Activated CD4-positive, CD25-positive, alpha-beta regulatory T cell treated with anti-CD3 and anti-CD28 coated beads, Interleukin-2, amount 50 U/mL, for 24 hours (primary cell): ENCODE measurements around the gene ST8SIA1.
"Not testable (repeated sequence)": the region's sequence is repeated elsewhere in the genome, so short reads cannot be mapped to it uniquely, and the experiment has no call there.

Experiments
- ATAC-seq, 2 donors: fragments of 150-1000 bp; cut with Tn5 transposase; one replicate each; pipeline ENCODE4 v1.10.0; 2021; ENCODE audit warnings: mild to moderate bottlenecking in 1 of 2, moderate library complexity in 1 of 2

ST8SIA1 gene, protein sequence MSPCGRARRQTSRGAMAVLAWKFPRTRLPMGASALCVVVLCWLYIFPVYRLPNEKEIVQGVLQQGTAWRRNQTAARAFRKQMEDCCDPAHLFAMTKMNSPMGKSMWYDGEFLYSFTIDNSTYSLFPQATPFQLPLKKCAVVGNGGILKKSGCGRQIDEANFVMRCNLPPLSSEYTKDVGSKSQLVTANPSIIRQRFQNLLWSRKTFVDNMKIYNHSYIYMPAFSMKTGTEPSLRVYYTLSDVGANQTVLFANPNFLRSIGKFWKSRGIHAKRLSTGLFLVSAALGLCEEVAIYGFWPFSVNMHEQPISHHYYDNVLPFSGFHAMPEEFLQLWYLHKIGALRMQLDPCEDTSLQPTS

DNA sequence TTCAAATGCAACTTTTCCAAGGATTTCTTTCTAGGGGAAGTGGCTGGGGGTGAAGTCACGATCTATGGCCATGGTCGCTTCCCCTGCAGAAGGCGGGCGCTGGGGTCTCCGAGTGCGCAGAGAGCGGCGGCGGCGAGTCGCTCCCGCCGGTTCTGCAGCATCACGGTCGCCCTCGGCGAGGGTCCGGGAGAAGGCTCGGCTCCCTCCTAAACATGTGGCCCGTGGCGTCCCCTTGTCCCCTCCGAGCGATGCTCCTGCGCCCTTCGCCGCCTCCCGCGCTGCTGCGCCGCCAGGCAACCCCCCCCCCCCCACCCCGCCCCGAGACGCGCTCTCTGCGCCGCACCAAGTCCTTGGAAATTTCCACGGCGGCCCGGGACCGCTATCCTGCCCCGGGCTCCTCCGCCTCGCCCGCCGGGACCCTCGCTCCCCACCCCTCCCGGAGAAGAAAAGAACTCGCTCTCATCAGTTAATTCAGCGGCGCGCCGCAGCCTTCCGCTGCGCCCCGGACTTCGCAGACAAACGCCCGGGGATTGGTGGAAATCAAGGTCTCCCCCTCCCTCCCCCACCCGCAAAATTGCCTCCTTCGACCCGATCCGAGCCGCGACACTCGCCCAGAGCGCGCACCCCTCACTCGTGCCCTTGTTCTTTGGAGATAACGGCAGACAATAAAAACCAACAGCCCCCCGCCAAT, at the start of gene ST8SIA1:
ST8SIA1 (minus strand) TSS at position 298 of the 691 bp plus-strand sequence. CDS start 475 bp downstream, outside the sequence.
- ATAC-seq: peak; percentile 36 to 42

DNA sequence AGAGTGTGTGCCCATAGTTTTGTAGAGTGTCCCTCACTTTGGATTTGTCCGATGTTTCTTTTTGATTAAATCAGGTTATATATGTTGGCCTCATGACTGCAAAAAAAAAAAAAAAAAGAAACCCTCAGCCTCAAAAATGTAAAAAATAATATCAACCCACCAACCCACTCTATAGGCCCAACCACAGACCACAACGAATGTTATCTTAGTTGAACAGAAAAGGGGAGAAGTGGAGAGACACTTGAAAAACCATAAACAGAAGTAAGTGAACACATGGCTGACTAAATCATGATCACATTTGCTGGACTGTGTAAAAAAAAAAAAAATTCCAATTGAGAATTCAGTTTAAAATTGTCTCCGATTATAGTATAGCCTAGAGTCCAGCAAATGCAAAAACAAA, 45.5 kb upstream of the ST8SIA1 start:
- no peak for ATAC-seq

DNA sequence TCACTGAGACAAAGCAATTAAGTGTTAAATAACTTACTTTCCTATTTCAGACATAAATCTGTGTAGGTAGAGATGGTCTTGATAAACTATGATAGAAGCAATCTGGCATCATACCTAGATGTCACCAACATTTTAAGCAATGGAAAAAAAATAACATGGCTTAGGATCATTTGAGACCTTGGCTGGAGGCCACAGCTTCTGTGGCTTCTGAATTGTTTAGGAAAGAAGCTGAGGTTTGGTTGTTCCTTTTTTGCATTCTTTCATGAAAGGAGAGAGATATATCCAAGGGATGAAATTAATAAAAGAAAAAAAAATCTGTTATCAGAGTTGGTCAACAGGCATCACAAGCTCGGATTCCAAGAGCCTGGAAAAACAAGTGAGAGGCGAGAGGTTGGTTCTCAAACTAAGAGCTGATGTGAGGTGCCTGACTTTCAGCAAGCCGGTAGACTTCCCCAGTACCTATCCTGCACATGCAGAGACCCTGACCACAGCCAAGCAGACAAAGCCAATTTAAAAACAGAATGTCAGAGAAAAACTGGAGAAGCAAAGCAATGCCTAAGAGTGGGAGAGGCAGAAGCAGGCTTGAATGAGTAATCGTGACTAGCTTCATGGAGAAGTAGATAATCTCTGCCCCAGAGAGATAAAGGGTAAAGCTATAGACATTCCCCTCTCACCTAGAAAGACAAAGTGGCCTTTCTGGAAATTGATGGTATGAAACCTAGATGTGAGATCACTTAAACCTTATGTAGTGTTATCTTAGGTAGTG, 43.4 kb upstream of the ST8SIA1 start:
- no peak for ATAC-seq

DNA sequence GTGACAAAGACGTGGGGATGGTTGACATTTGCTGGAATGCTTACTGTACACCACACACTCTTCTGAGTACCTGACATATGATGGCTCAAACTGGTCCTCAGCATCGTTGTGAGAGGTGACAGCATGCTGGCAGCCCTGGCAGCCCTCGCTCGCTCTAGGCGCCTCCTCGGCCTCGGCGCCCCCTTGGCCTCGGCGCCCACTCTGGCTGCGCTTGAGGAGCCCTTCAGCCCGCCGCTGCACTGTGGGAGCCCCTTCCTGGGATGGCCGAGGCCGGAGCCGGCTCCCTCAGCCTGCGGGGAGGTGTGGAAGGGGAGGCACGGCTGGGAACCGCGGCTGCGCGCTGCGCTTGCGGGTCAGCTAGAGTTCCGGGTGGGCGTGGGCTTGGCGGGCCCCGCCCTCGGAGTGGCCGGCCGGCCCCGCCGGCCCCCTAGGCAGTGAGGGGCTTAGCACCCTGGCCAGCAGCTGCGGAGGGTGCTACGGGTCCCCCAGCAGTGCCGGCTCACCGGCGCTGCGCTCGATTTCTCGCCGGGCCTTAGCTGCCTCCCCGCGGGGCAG, 42.2 kb upstream of the ST8SIA1 start:
- not testable (repeated sequence) for ATAC-seq

DNA sequence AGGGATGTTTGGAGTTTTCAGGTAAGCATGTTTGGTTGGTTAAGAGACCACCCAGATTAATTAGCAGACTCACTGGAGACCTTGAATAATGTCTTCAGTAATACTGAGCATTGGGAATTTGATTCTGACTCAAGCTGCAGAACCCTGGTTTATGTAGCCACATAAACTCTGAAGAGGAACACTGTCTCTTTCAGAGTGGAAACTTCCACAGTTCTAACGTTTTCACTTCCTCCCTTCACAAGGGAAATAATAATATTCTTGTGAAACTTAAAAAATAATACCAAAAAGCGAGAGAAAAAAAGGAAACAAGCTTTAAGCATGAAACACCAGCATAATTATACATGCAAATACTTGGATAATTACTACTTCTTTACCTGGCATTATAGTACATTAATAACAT, 40.0 kb upstream of the ST8SIA1 start:
- ATAC-seq: no peak

DNA sequence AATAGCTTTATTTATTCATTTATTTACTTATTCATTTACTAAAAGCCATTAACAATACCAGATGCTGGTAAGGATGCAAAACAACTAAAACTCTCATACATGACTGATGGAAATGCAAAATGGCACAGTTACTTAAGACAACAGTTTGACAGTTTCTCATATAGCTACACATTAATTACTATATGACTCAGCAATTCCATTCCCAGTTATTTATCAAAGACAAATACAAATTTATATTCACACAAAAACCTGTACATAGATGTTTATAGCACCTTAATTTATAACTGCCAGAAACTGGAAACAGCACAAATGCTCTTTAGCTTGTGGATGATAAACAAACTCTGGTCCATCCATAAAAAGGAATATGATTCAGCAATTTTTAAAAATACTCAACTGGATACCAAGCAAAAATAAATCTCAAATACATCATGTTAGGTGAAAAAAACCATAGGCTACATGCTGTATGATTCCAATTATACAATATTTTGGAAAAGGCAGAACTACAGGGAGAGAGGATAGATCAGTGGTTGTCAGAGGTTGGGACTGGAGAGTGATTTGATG, 37.9 kb upstream of the ST8SIA1 start:
- no peak for ATAC-seq

DNA sequence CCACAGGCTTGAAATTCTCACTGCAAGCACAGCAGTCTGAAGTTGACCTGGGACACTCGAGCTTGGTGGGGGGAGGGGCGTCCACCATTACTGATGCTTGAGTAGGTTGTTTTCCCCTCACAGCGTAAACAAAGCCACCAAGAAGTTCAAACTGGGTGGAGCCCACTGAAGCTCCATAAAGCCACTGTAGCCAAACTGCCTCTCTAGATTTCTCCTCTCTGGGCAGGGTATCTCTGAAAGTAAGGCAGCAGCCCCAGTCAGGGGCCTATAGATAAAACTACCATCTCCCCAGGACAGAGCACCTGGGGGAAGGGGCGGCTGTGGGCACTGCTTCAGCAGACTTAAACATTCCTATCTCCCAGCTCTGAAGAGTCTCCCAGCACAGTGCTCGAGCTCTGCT, 31.7 kb upstream of the ST8SIA1 start:
- ATAC-seq: no peak

DNA sequence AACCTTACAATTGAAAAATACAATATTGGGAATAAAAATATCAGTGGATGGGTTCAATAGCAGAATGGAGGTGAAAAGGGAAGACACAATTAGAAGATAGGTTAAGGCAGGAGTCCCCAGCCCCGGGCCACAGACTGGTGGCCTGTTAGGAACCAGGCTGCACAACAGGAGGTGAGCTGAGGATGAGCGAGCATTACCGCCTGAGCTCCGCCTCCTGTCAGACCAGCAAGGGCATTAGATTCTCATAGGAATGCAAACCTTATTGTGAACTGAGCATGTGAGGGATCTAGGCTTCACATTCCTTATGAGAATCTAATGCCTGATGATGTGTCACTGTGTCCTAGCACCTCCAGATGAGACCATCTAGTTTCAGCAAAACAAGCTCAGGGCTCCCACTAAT, 27.3 kb upstream of the ST8SIA1 start:
- no peak for ATAC-seq

DNA sequence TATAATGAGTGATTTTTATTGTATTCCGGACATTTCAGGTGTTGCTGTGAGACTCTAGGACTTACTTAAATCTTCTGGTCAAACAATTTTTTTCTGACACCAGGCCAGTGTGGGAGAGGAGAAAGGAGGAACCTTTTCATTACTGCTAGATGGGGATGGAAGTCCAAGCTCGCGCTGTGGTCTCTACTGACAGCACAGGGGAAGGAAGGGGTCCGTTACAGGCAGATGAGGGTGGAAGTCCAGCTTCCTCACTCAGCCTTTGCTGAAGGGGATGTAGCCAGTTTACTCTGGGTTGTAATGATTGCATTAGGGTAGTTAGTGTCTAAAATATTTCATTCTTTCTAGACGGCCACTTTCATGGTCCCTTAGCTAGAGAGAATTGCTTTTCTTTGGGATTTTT, 26.3 kb upstream of the ST8SIA1 start:
- ATAC-seq: no peak

DNA sequence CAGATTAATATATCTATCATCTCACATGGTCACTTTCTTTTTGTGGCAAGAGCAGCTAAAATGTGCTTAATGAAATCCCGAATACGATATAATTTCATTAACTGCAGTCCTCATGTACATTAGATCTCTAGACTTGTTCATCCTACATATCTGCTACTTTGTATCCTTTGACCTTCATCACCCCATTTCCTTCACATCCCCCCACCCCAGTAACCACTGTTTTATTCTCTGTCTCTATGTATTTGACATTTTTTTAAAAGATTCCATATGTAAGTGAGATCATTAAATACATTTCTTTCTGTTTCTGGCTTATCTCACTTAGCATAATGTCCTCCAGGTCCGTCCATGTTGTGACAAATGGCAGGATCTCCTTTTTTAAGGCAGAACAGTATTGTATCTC, 23.0 kb upstream of the ST8SIA1 start:
- no peak for ATAC-seq

DNA sequence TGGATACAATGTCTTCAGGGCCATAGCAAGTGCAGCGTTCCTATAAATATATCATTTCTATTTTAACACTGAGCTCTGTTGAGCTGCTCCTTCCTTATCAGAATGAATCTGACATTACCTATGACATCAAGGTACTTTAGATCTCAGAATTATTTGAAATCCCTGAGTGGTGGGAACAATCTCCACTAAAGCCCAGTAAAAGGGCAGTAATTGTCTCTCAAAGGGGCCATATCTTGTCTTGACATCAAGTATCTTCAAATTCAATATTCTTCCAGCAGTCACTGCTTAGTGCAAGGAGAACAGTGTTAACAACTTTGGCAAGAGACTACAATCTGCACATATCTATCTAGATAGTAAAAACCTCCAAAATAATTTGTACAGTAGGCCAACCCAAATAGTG, 21.7 kb upstream of the ST8SIA1 start:
- ATAC-seq: no peak

DNA sequence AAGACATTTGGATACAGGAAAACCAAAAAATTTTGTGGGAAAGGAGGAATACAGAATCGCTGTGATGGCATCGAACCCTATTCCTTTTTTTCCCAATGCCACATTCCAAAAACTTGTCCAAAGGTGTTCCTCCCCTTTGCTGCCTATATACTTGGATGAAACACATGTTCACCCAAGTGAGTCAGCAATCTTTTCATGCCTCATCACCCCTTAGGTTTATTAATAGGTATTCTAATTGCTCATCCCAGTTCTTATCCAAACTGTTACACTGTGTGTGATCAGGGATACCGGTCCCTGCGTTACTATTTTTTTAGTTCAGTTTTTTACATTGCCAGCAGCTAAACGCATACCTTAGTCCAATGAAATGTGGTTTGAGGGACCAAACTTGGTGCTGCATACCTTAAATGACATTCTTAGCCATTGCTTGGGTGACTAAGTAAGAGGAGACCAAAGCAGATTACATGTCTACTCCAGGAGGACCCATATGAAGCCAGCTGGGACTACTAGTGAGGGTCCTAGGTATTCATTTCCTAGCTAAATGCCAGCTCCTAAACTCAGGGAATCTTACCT, 20.6 kb upstream of the ST8SIA1 start:
- ATAC-seq: no peak

DNA sequence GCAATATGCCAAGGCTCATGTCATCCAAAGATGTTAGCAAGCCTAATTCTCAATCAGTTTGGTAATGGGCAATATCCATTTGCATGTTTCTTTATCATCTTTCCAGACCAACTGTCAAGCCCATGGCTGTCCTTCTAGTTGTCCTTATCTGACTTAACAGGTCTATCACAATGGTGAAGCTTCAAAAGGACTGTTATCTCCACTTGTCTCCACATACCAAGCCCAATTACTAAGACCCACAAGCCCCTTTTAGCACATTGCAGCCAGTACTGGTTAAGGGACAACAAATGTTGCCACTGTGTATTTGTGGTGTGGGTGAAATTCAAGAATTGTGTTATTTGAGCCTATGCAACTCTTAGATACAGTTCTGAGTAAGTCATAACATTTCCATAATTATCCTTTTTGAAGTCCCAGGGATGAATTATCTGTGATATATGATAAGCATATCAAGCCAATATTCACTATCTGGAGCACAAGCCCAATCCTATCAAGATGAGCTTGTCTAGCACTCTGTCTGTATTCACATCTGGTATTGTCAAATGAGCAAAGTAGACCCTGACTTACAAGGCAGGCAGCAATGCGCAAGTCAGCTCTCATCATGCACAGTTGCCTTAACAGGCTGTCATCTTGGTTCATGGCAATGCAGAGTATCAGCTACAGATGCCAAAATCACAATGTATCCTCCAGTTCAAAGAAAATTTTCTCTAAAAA, 19.3 kb upstream of the ST8SIA1 start:
- no peak for ATAC-seq

DNA sequence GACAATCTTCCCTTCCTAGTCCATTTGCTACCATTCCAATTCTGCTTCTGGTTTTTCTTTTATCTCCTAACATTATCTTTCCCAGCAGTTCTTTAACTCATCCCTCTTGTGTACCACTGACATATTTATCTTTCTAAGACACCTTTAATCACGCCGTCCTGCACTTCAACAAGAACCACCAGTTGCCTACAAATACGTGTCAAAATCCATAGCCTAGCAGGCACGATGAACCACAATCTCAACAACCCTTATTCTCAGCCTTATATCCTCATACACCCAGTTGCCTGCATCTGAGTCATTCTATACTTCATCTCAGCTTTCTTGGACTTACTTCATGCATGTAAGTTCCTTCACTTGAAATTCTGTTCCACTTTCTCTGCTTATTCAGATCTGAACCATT, 16.4 kb upstream of the ST8SIA1 start:
- no peak for ATAC-seq

DNA sequence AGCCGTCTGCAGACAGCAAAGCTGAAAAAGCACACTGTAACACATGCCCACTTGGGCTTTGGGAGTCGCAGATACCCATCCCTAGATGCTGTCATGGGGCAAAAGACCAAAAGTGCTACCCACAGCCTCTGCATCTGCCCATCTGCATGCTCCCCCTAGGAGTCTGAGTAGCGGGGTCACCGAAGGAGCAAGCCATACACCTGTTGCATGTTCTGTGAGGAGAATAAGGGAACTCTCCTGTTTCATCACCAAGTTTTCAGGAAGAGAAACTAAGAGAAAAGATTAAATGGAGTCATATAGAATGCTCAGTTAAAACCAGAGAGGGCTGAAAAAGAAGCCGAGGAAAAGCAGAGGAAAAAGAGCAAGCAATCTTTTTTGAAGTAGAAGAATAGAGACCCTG, 13.7 kb upstream of the ST8SIA1 start:
- ATAC-seq: no peak

DNA sequence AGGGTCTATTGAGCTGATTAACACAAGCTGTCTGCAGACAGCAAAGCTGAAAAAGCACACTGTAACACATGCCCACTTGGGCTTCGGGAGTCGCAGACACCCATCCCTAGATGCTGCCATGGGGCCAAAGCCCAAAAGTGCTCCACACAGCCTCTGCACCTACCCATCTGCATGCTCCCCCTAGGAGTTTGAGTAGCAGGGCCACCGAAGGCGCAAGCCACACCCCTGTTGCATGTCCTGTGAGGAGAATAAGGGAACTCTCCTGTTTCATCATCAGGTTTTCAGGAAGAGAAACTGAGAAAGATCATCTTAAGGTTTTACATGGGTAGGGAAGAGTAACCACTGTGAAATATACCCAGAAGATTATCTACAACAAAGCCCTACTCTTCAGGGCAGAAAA, 5.6 kb upstream of the ST8SIA1 start:
- ATAC-seq: no peak

DNA sequence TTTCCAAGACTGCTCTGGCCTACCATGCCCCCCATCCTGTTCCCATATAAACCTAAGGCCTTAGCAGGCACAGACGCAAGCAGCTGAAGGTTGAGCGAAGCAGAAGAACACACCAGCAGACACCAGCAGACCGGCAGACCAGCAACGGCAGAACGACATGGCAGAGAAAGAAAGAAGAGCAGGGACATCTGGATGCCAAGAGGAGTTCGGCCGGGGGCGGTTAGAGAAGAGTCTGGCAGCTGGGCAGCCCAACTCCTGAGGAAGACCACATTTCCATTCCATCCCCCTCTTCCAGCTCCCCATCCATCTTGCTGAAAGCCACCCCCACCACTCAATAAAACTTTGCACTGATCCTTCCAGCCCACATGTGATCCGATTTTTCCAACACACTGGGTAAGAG, 5.2 kb upstream of the ST8SIA1 start:
- ATAC-seq: no peak

DNA sequence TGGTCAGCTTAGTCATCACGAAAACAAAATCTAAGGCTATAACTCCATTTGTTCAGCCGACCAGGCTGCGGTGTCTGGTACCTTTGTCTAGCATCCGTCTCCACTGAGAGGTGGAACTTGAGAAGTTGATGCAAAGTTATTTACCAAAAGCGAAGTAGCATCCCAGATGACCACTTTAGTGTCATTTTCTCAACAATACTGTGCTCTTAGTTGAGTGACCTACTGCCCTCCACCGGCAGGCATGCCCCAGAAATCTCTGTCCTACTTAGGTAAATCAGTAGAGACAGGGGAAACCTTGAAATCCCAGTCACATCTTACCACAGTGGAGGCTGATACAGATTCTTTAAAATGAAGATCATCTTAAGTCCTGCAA, 1.3 kb upstream of the ST8SIA1 start:
- ATAC-seq: no peak

DNA sequence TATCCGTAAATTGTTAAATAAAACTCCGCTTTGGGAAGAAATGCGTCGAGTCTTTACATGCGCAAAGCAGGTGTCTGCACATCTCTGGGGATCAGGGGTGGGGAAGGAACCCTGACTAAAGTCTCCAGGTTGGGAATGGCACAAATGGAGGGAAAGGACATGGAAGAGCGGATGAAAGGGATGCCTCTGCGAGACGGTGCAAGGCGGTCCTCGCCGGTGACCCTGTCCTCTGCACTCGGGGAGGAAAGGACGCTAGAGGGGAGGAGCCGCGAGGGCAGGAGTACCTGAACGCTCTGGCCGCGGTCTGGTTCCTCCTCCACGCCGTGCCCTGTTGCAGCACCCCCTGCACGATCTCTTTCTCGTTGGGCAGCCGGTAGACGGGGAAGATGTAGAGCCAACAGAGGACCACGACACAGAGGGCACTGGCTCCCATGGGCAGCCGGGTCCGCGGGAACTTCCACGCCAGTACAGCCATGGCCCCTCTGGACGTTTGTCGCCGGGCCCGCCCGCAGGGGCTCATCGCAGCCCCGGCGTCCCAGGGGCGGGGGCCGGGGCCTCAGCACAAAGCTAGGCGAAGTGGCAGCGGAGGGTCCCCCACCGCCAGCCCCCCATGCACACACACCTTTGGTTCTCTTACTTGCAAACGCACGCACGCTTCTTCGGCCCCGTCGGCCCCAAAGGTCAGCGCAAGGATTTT, 646 bp downstream of the ST8SIA1 start:
- ATAC-seq: peak in 1 of 2 donors; percentile 9

DNA sequence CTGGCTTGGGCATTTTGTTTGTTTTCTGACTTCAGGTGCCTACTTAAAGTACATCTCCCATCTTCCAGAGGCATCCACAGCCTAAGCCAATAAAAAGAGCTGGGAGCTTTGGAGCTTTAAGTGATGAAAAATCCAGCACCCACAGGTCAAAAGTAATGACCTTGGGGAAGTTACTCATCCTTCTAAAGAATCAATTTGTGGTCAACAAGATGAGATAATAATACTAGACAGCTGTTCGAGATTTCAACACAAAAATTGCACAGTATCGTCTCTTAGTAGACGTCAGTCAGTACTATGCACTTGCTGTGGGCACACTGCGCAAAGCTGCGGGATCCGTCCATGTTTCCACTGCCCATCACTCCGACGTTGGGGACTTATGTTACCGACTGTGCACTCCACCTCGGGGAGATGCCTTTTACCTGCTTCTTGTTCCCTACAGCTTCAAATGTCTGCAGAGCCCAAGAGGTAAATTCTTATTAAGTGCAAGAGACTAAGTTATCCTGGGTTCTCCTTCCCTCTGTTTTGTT, 1.3 kb downstream of the ST8SIA1 start:
- no peak for ATAC-seq

DNA sequence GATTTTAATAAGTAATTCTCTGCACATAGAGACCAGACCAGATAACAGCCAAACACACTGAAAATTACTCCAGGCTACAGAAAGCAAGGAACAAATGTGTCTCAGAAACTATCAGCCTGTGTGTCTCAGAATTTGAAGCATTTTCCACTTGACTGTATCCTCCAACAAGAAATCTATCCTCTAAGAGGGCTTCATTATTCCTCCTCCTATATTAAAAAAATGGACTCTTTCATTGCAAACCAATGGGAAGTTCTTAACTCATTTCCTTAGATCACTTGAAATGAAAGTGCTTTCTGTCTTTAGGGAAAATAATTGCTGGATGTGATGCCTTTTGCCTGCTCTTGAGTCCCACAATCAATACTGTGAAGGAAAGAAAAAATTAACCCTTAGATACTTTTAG, 2.3 kb downstream of the ST8SIA1 start:
- ATAC-seq: no peak
